Neural cell (in vitro differentiated cells): ENCODE data around the gene MYORG. TPM values are rescaled to one million over a fixed set of nuclear protein-coding genes. Genes with fewer than 3 reads are reported as not detected.
"Not testable (repeated sequence)": the region's sequence is repeated elsewhere in the genome, so short reads cannot be mapped to it uniquely, and the experiment has no call there.

Experiments used
- H2AFZ ChIP-seq: fragments of 200-600, 300-800 bp; sonication (generic), shearing (Covaris generic); 2 replicates; pipeline ENCODE4 v1.6.0; 2014; ENCODE audit warnings: low read depth, mild to moderate bottlenecking, antibody characterized with exemption, low read length, moderate library complexity
- H3F3A ChIP-seq: fragments of 200-600 bp; shearing (Covaris generic); 2 replicates; pipeline ENCODE4 v1.6.1; 2016; ENCODE audit warnings: mild to moderate bottlenecking, moderate library complexity, mixed read lengths, antibody characterized with exemption, low read length; ENCODE audit not compliant: insufficient read depth, poor library complexity, severe bottlenecking
- H3K27ac ChIP-seq: fragments of 200-600, 300-800 bp; sonication (generic), shearing (Covaris generic); 2 replicates; pipeline ENCODE4 v1.5.1; 2014; ENCODE audit warnings: mild to moderate bottlenecking, low read length, moderate library complexity
- H3K27me3 ChIP-seq: fragments of 300-800, 200-600 bp; sonication (generic), shearing (Covaris generic); 2 replicates; pipeline ENCODE4 v1.6.0; 2014; ENCODE audit warnings: mild to moderate bottlenecking, low read depth, low read length, moderate library complexity; ENCODE audit not compliant: insufficient read depth
- H3K36me3 ChIP-seq: fragments of 300-800, 200-600 bp; sonication (generic), shearing (Covaris generic); 2 replicates; pipeline ENCODE4 v1.5.1; 2014; ENCODE audit warnings: mild to moderate bottlenecking, antibody characterized with exemption, low read length, moderate library complexity; ENCODE audit not compliant: insufficient read depth
- H3K4me2 ChIP-seq: fragments of 300-800, 200-600 bp; sonication (generic), shearing (Covaris generic); 2 replicates; pipeline ENCODE4 v1.6.0; 2014; ENCODE audit warnings: mild to moderate bottlenecking, low read length
- H3K4me3 ChIP-seq: fragments of 300-800, 200-600 bp; sonication (generic), shearing (Covaris generic); 2 replicates; pipeline ENCODE4 v1.5.1; 2014; ENCODE audit warnings: mild to moderate bottlenecking, low read length, moderate library complexity
- H3K79me2 ChIP-seq: fragments of 200-600 bp; shearing (Covaris generic); replicated peaks from 2 replicates; pipeline ENCODE4 v1.6.0; 2014; ENCODE audit warnings: mild to moderate bottlenecking, low read length, moderate library complexity; ENCODE audit not compliant: insufficient read depth
- H3K9ac ChIP-seq: fragments of 300-800, 200-600 bp; sonication (generic), shearing (Covaris generic); 2 replicates; pipeline ENCODE4 v1.6.1; 2016; ENCODE audit warnings: mild to moderate bottlenecking, low read length, mixed read lengths
- H3K9me2 ChIP-seq: fragments of 200-600 bp; shearing (Covaris generic); 2 replicates; pipeline ENCODE4 v1.6.1; 2016; ENCODE audit warnings: mild to moderate bottlenecking, low read length, mixed read lengths; ENCODE audit not compliant: insufficient read depth
- H3K9me3 ChIP-seq: fragments of 200-600, 300-800 bp; sonication (generic), shearing (Covaris generic); 2 replicates; pipeline ENCODE4 v1.6.1; 2016; ENCODE audit warnings: mild to moderate bottlenecking, mixed run types, low read length, moderate library complexity, mixed read lengths
- H4K20me1 ChIP-seq: fragments of 200-600 bp; shearing (Covaris generic); 2 replicates; pipeline ENCODE4 v1.6.1; 2016; ENCODE audit warnings: mild to moderate bottlenecking, mixed run types; ENCODE audit not compliant: insufficient read depth
- EZH2 ChIP-seq: fragments of 200-600, 300-800 bp; shearing (Covaris generic), sonication (generic); IDR thresholded peaks from 2 replicates; pipeline ENCODE4 v1.6.1; 2014; ENCODE audit warnings: antibody characterized with exemption, low read length, borderline replicate concordance, mild to moderate bottlenecking; ENCODE audit not compliant: insufficient read depth, poor library complexity, severe bottlenecking
- polyA plus RNA-seq: library from polyadenylated mRNA; depleted of rRNA; stranded (reverse); fragments of >200 nt; gene quantifications from 2 replicates; pipeline ENCODE4 v1.2.3, GENCODE V29; 2014
- TF ChIP-seq, protein P1 (sequence below): fragments of 450-650 bp; IDR thresholded peaks from 2 replicates; pipeline ENCODE4 v1.5.1; 2014; ENCODE audit warnings: antibody characterized with exemption, mild to moderate bottlenecking, moderate library complexity; ENCODE audit not compliant: poor library complexity, severe bottlenecking
- TF ChIP-seq, protein P2 (sequence below): IDR thresholded peaks from 2 replicates; pipeline ENCODE4 v1.6.1; 2012; ENCODE audit warnings: borderline replicate concordance

The MYORG gene
- polyA plus RNA-seq, 1 donor from 2014 or later: 0.58 TPM

DNA sequence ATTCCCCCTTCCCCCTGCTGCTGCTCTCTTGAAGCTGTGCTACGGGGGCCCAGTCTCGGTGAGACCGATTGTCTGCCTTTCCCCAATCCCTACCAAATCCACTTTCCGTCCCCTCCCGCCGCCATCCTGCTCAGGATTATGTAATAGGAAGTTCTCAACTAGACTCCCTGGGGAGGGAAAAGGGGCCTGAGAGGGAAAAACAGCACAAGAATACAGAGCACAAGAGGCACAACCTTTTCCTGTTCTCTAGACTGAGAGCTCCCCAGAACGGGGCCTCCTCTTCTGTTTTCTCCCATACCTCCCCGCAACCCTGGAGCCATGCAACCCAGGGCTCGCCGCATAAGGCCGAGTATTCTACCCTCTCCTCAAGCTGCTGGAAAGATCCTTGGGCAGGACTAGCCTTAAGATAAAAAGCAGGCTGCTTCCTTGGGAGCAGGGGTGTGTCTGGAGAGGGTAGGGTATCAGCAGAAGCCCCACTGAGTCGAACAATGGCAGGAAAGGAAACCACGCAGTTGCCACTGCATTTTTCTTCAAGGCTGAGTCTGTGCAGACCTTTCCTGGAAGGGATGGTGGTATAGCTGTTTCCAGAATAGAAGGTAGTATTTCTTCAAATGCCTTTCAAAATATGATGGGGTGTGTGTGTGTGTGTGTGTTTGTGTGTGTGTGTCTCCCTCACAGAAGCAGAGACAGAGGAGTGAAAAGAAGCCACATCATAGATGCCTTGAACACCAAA is 12.9 kb downstream of the MYORG start:
- TF ChIP-seq, protein P1, sequence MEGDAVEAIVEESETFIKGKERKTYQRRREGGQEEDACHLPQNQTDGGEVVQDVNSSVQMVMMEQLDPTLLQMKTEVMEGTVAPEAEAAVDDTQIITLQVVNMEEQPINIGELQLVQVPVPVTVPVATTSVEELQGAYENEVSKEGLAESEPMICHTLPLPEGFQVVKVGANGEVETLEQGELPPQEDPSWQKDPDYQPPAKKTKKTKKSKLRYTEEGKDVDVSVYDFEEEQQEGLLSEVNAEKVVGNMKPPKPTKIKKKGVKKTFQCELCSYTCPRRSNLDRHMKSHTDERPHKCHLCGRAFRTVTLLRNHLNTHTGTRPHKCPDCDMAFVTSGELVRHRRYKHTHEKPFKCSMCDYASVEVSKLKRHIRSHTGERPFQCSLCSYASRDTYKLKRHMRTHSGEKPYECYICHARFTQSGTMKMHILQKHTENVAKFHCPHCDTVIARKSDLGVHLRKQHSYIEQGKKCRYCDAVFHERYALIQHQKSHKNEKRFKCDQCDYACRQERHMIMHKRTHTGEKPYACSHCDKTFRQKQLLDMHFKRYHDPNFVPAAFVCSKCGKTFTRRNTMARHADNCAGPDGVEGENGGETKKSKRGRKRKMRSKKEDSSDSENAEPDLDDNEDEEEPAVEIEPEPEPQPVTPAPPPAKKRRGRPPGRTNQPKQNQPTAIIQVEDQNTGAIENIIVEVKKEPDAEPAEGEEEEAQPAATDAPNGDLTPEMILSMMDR: no peak
- TF ChIP-seq, protein P2, sequence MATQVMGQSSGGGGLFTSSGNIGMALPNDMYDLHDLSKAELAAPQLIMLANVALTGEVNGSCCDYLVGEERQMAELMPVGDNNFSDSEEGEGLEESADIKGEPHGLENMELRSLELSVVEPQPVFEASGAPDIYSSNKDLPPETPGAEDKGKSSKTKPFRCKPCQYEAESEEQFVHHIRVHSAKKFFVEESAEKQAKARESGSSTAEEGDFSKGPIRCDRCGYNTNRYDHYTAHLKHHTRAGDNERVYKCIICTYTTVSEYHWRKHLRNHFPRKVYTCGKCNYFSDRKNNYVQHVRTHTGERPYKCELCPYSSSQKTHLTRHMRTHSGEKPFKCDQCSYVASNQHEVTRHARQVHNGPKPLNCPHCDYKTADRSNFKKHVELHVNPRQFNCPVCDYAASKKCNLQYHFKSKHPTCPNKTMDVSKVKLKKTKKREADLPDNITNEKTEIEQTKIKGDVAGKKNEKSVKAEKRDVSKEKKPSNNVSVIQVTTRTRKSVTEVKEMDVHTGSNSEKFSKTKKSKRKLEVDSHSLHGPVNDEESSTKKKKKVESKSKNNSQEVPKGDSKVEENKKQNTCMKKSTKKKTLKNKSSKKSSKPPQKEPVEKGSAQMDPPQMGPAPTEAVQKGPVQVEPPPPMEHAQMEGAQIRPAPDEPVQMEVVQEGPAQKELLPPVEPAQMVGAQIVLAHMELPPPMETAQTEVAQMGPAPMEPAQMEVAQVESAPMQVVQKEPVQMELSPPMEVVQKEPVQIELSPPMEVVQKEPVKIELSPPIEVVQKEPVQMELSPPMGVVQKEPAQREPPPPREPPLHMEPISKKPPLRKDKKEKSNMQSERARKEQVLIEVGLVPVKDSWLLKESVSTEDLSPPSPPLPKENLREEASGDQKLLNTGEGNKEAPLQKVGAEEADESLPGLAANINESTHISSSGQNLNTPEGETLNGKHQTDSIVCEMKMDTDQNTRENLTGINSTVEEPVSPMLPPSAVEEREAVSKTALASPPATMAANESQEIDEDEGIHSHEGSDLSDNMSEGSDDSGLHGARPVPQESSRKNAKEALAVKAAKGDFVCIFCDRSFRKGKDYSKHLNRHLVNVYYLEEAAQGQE: no peak
- H3K4me3 ChIP-seq: no peak overlapping the region
- H3K36me3 ChIP-seq: no peaks in the 10 kb centered on the region
- H3K27ac ChIP-seq: peak overlapping the region; percentile 18
- no peaks in the 10 kb centered on the region for H3K27me3 ChIP-seq
- no peaks in the 10 kb centered on the region for H3K9me2 ChIP-seq
- no peaks in the 10 kb centered on the region for H3K9me3 ChIP-seq
- no peaks in the 10 kb centered on the region for H3F3A ChIP-seq
- H3K4me2 ChIP-seq: no peak overlapping the region
- H3K9ac ChIP-seq: peak overlapping the region; percentile 24
- H2AFZ ChIP-seq: peak overlapping the region; percentile 5
- H4K20me1 ChIP-seq: no peaks in the 10 kb centered on the region
- H3K79me2 ChIP-seq: no peaks in the 10 kb centered on the region

DNA sequence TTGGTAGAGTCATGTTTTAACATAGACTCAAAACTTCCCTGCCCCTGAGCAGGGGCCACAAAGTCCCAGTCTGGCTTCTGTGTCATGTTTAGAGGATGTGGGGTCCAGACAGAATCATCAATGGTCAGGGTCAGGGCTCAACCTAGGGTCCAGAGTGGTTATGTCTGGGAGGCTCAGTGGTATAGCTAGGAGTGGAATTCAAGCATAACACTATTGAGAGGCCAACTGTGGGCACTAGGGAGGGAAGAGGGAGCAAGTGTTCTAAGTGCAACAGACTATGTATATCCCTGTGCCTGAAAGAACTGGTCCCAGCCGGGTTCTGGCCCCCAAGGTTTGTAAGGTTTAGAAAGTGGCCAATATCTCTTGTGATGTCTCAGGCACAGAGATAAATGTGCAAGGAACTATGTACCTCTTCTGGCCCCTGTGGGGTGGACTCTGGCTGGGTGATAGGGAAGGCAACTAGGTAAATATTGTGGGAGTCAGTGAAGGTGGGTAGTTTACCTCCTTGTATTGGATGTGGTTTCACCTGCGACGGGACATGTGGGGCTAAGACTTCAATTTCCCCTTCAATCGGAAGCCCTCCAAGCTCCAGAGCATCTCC is 14.0 kb downstream of the MYORG start:
- no peak overlapping the region for H3K4me2 ChIP-seq
- no peaks in the 10 kb centered on the region for H3K27me3 ChIP-seq
- H3K27ac ChIP-seq: no peak overlapping the region
- H3K79me2 ChIP-seq: no peaks in the 10 kb centered on the region
- no peaks in the 10 kb centered on the region for H3K36me3 ChIP-seq
- H2AFZ ChIP-seq: no peak overlapping the region
- no peaks in the 10 kb centered on the region for H3K9me3 ChIP-seq
- H4K20me1 ChIP-seq: no peaks in the 10 kb centered on the region
- no peak overlapping the region for H3K4me3 ChIP-seq
- no peak overlapping the region for H3K9ac ChIP-seq
- TF ChIP-seq EZH2: no peak
- H3K9me2 ChIP-seq: no peaks in the 10 kb centered on the region
- no peaks in the 10 kb centered on the region for H3F3A ChIP-seq

DNA sequence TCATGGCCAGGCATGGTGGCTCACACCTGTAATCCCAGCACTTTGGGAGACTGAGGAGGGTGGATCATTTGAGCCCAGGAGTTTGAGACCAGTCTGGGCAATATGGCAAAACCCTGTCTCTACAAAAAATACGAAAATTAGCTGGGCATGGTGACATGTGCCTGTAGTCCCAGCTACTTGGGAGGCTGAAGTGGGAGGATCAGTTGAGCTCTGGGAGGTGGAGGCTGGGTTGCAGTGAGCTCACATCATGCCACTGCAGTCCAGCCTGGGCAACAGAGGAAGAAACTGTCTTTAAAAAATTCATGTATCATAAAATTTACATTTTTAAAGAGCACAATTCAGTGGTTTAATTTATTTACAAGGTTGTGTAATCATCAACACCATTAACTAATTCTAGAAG is 23.7 kb downstream of the MYORG start:
- H4K20me1 ChIP-seq: not testable (repeated sequence)

DNA sequence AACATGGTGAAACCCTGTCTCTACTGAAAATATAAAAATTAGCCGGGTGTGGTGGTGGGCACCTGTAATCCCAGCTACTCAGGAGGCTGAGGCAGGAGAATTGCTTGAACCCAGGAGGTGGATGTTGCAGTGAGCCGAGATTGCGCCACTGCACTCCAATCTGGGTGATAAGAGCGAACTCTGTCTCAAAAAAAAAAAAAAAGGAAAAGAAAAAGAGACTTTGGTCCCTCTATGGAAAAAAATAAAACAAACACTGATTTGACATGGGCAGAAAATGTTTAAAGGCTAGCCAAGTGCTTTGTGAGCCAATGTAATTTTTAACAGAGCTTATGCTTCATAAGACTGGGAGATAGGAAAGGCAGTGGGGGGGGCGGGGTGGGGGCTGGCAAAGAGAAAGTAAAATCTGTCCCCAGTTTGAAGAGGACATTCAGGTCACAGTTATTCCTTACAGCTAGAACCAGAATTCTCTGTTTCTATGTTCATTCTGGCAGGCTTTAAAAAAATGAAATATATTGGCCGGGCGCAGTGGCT is 24.5 kb downstream of the MYORG start:
- not testable (repeated sequence) for H3K36me3 ChIP-seq, H3K9ac ChIP-seq, H3K9me2 ChIP-seq, H3K79me2 ChIP-seq, H3K4me3 ChIP-seq, H3K4me2 ChIP-seq, H3K27me3 ChIP-seq, H4K20me1 ChIP-seq, H2AFZ ChIP-seq, H3K9me3 ChIP-seq, H3F3A ChIP-seq, H3K27ac ChIP-seq

More for the DNA sequence above, 23.7 kb downstream of the MYORG start:
- not testable (repeated sequence) for H3K4me3 ChIP-seq, H3K27ac ChIP-seq, H3K36me3 ChIP-seq, H3F3A ChIP-seq, H3K9me2 ChIP-seq, H3K27me3 ChIP-seq, H3K9me3 ChIP-seq, H3K4me2 ChIP-seq, H2AFZ ChIP-seq, H3K79me2 ChIP-seq, H3K9ac ChIP-seq
